Umbilical cord (tissue), 2 donors: ENCODE measurements around the gene LPAR1. TPM values are rescaled to one million over a fixed set of nuclear protein-coding genes. Genes with fewer than 3 reads are reported as not detected.
"Not testable (repeated sequence)": the region's sequence is repeated elsewhere in the genome, so short reads cannot be mapped to it uniquely, and the experiment has no call there.

ENCODE experiments used
- DNase-seq: peaks from one replicate; pipeline ENCODE4 v3.0.0-alpha.2; 2015; ENCODE audit warnings: low spot score
- total RNA-seq: library from RNA; depleted of rRNA; stranded (reverse); fragments of >200 nt; gene quantifications from one replicate; pipeline ENCODE4 v1.2.3, GENCODE V29; 2014; ENCODE audit warnings: low replicate concordance; ENCODE audit not compliant: insufficient read depth

The LPAR1 gene
- total RNA-seq, 1 donor from 2014 or later = 78.0 TPM

DNA sequence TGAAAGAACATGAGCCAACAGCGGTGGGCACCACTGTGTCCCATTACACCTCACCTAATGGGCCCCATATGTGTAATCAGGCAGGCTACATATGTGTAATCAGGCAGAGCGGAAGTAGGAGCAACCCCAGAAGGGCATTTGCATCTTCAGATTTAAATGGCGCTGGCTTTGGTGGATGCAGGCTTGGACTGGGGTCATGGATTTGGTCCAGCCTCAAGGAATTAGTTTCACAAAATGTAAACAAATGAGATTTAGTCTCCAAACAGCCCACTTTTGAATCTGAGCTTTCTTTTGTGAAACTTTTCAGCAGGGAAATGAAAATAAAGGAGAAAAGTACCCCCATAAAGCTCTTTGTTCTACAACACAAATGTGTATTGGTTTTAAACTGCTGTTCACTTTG, 161.3 kb downstream of the LPAR1 start:
- no peak for DNase-seq

DNA sequence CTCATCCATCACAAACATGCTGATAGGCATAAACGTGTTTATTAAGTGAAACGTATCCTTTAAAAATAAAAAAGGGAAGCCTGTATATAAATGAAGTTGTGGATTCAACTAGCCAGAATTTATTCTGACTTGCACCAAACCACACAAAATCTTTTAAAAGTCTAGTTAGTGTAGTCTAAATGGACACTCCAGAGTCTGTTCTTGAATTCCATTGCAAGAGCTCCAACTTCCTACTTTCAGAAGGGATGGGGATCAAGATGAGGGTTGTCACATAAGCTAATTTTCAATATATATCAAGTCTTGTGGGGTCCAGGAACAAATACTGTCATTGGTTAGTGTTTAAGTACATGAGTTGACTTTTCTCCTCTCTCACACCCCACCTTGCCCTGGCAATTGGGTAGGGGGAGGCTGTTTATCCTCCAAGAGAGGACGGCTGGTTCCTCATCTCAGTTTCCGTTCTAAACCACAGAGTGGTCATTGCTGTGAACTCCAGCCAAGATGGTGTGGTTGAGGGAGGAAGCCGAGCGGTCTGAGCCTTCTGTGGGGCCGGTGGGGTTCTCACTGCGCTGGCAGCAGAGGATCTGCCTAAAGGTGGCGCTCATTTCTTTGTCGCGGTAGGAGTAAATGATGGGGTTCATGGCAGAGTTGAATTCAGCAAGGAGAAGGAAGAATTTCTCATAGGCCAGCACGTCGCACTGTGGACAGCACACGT, 163.2 kb downstream of the LPAR1 start:
- DNase-seq = peak; percentile 46

GRCh38 chr9:110872920-110873319, 165.3 kb downstream of the LPAR1 start:
- no peak for DNase-seq

- DNase-seq = no peak
Measured at GRCh38 chr9:110871736-110872135, 166.5 kb downstream of the LPAR1 start.

- DNase-seq = no peak
Measured at GRCh38 chr9:110869931-110870330, 168.3 kb downstream of the LPAR1 start.

GRCh38 chr9:110864011-110864410, 174.3 kb downstream of the LPAR1 start:
- no peak for DNase-seq

GRCh38 chr9:110861370-110862110, 176.7 kb downstream of the LPAR1 start:
- not testable (repeated sequence) for DNase-seq

- DNase-seq = no peak
Measured at GRCh38 chr9:110856772-110857171, 181.5 kb downstream of the LPAR1 start.

DNA sequence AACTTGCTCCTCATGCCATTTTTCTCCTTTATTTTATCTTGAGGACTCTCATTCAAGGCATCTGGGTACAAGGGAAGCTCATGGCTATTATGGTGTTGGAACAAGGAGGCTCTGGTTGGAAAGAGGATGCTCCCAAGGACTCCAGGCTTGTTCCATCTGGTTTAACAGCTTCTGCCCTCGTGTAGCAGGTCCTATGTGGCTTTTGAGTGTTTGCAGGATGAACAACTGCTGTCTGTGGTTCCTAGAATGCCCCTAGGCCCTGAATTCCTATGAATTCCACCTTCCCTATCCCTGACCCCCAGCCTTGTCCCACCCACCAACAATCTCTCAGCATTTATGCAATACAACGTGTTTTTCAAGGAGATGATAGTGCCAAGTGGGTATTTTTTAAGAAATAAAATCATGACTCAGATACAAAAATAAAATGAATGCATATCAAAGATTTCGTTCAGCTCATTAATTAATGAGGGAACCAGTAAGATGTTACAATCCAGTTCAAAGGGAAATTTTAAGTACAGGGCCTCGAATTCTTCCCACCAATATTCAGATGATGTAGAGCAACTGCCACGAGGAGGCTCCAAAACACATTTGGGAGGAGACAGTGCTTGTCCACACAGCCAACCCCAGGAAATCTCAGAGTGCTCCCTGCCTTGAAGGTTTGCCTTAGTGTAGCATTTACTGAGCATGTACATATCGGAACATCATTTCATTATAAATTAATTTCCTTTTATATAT, 187.7 kb downstream of the LPAR1 start:
- DNase-seq = no peak

GRCh38 chr9:110847671-110848070, 190.6 kb downstream of the LPAR1 start:
- peak; percentile 81 for DNase-seq

DNA sequence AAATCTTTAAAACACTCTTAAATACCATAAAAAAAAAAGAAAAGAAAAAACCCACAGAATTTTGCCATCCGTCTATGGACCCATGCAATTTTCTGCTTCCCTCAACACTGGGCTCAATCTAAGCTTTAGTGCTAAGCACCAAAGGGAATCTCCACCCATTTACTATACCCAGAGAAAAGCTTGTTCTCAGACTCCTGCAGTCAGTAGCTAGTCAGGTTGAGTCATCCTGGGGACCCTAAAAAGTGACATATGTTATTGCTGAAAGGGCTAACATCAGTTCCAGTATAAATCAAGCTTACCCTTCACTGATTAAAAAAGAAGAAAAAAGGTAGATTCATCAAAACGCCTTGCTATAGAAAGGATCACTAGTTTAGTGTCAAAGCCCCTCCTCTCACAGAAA, 192.1 kb downstream of the LPAR1 start:
- DNase-seq = peak; percentile 46

GRCh38 chr9:110844121-110844520, 194.1 kb downstream of the LPAR1 start:
- DNase-seq = peak; percentile 27

DNA sequence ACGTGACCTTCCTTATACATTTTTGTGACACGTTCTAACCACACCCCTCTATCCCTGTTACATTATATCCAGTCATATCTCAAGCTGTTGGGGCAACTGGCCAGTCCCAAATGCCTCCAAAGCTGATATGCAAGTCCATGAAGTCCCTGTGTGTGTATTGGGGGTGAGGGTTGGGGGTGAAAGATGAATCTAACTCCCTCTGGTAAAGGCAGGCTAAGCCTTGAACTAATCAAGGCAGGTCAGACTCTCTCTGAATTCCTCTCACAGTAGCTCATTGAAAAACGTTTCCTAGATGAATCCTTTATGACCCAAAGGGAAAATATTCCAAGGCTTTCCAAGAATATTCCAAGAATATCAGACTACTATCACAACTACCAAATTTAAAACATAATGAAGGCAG, 195.3 kb downstream of the LPAR1 start:
- DNase-seq = no peak

- DNase-seq = no peak
Measured at GRCh38 chr9:110842169-110842568, 196.1 kb downstream of the LPAR1 start.

GRCh38 chr9:110837401-110838005, 200.8 kb downstream of the LPAR1 start:
- DNase-seq = no peak

DNA sequence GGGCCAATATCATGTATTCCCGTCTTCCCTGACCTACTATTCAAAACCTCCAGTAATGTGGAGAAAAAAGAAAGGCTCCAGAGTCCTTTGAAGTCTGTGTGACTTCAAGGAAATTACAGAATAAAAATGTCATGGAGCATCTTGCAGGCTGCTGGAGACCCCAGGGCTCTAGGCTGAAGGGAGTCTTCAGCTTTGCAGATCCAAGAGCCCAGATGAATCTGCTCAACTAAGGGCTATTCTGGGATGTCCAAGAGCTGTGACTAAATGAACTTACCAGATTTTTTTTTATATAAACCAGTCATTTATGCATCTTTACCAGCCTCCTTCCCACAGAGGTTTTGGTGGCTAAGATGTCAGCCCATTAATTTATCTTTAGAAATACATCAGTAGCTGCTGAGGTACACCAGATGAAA, 202.4 kb downstream of the LPAR1 start:
- DNase-seq = no peak

GRCh38 chr9:110835404-110835803, 202.9 kb downstream of the LPAR1 start:
- DNase-seq = peak; percentile 36

DNA sequence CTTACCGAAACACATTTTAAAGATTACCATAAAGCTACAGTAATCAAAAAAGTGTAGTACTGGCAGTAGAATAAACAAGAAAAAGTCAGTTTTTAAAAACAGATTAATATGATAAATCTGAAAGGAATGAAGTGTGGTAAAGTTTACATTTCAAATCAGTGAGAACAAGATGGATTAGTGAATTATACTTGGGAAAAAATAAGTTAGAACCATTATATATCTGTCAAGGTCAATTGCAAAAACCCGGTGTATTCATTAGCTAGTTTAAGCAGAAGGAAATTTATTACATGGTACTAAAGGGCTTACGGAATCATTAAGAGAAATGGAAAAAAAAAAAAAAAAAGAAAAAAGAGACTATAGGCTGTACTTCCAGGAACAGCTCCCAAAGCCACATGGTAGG, 205.3 kb downstream of the LPAR1 start:
- no peak for DNase-seq

DNA sequence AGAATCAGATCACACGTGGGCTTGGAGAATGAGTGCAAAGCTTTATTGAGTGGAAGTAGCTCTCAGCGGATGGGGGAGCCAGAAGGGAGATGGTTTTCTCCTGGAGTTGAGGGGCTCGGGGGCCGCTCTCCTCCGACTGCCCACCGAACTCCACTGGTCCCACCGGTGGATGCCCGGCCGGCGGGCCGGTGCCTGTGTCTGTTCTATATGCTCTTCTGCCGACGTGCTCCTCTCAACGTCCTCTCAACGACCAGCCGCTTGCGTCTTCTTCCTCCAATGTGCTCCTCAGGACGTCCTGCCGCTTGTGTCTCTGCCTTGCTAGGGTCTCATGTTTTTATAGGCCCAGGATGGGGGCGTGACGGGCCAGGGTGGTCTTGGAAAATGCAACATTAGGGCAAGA, 207.8 kb downstream of the LPAR1 start:
- DNase-seq = no peak

- peak; percentile 70 for DNase-seq
Measured at GRCh38 chr9:110828264-110828663, 210.0 kb downstream of the LPAR1 start.

GRCh38 chr9:110826400-110826799, 211.9 kb downstream of the LPAR1 start:
- DNase-seq = not testable (repeated sequence)

DNA sequence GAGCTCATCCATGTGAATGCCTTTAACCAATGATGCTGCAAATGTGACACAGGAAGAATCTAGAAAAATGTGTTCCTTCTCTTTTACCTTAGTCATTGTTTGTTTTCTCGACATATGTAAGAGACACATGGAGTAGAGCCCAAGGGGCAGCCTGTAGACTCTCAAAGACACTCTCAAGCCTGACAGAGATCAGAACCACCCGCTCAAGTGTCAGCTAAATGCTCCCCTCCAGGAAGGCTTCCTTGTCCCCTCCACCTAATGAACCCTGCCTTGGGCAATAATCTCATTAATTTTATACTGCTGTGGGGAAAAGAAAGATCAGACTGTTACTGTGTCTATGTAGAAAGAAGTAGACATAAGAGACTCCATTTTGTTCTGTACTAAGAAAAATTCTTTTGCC, 212.3 kb downstream of the LPAR1 start:
- no peak for DNase-seq
